Heart left ventricle (tissue), 16 donors: Measurements from ENCODE around the gene MARCHF10. TPM values are rescaled to one million over a fixed set of nuclear protein-coding genes. Genes with fewer than 3 reads are reported as not detected.
A peak's percentile ranks its signal among the peaks of the same experiment; 100 is the strongest.

Experiments used
- ATAC-seq, 4 donors: fragments of 200-7000 bp; cut with Tn5 transposase; one replicate each; pipeline ENCODE4 v1.9.1; 2020 to 2022; ENCODE audit warnings: moderate library complexity in 4 of 4, mild to moderate bottlenecking in 3 of 4, moderate number of reproducible peaks in 1 of 4
- DNase-seq, 5 donors: peaks; one replicate each; pipeline ENCODE4 v3.0.0-alpha.2; 2020
- H3K27ac ChIP-seq, 12 donors: fragments of 200-600 bp; sonication (generic) in 4 of 12; one replicate each; pipeline versions ENCODE4 v1.5.0 to v1.8.0; 2016 to 2022; ENCODE audit warnings: mild to moderate bottlenecking in 2 of 12
- H3K27me3 ChIP-seq, 9 donors: fragments of 200-600 bp; sonication (generic) in 2 of 9; one replicate each; pipeline versions ENCODE4 v1.5.1 to v1.8.0; 2016 to 2022; ENCODE audit warnings: mild to moderate bottlenecking in 3 of 9
- H3K36me3 ChIP-seq, 9 donors: fragments of 200-600 bp; sonication (generic) in 2 of 9; one replicate each; pipeline versions ENCODE4 v1.5.0 to v1.8.0; 2018 to 2022; ENCODE audit warnings: mild to moderate bottlenecking in 2 of 9
- H3K4me1 ChIP-seq, 12 donors: fragments of 200-600 bp; sonication (generic) in 4 of 12; one replicate each; pipeline versions ENCODE4 v1.5.0 to v1.8.0; 2016 to 2022; ENCODE audit warnings: mild to moderate bottlenecking in 3 of 12
- H3K4me3 ChIP-seq, 12 donors: fragments of 200-600 bp; sonication (generic) in 4 of 12; one replicate each; pipeline versions ENCODE4 v1.5.0 to v1.8.0; 2017 to 2022; ENCODE audit warnings: mild to moderate bottlenecking in 9 of 12, moderate library complexity in 4 of 12
- H3K9me3 ChIP-seq, 12 donors: fragments of 200-600 bp; sonication (generic) in 4 of 12; one replicate each; pipeline versions ENCODE4 v1.5.0 to v1.8.0; 2016 to 2022; ENCODE audit warnings: mild to moderate bottlenecking in 1 of 12
- CTCF ChIP-seq, 12 donors: fragments of 200-600 bp; sonication (generic) in 4 of 12; IDR thresholded peaks; one replicate each; pipeline versions ENCODE4 v1.5.0 to v1.8.0; 2018 to 2022; ENCODE audit warnings: antibody characterized with exemption in 12 of 12, mild to moderate bottlenecking in 5 of 12
- POLR2A ChIP-seq, 2 donors: fragments of 450-650 bp; IDR thresholded peaks; one replicate each; pipeline ENCODE4 v1.6.1; 2017; ENCODE audit warnings: antibody characterized with exemption in 2 of 2, mild to moderate bottlenecking in 2 of 2, moderate library complexity in 2 of 2
- WGBS, 4 donors: extraction: QIAGEN DNeasy Blood & Tissue Kit in 2 of 4; methylation state at CpG; one replicate each; pipeline versions ENCODE4 v1.1.5 to v1.1.7; 2013 to 2018; 5-methylcytosine and 5-hydroxymethylcytosine counted together
- intact Hi-C, 10 donors: fragments of 100-400 bp; cut with DNase I; formaldehyde crosslinking; loops; one replicate each; pipeline versions ENCODE4 v1.11.1 to v1.14.2; 2022
- polyA plus RNA-seq, 2 donors: library from polyadenylated mRNA; stranded (reverse); fragments of 200-250 nt; gene quantifications; one replicate each; pipeline ENCODE4 v1.2.3, GENCODE V29; 2013
- total RNA-seq, 9 donors: library from RNA; depleted of rRNA in 2 of 9; stranded (reverse); fragments of >200 nt in 2 of 9; fragmentation: NEBNext Ultra II Directional in 3 of 9; extraction: Animal tissue kit (Norgen Biotek cat#: 25700) in 3 of 9; gene quantifications; one replicate each; pipeline versions ENCODE4 v1.1.0 to v1.2.4, GENCODE V29; 2016 to 2023
- donor health status: ischemic (EF 13 %, LVEDD 7.1; RV severe dilation, severe dysfunction).
- donor health status: healthy with polysubstance abuse.
- donor health status: DM: no; HTN: yes; CAD: no.
- donor health status: DM: no; HTN: no; CAD: no.
- donor health status: ischemic (EF 25% LVEDD 6.9; RV normal size, moderate dysfunction).
- donor health status: ischemic (EF 25% LVEDD 5.7; RV mildly dilated, moderate dysfunction).
- donor health status: healthy.
- donor health status: DM: yes; HTN: yes; CAD: no.
- donor health status: ischemic (EF 35%, LVEDD 5.7; RV mildly dilated, moderate dysfunction).
- donor health status: nonischemic (EF 11% LVEDD 7.7; RV severe dilation, severe dysfunction).
- donor health status: DM: yes; HTN: yes; CAD: no.
- donor health status: PGD.
- donor health status: ischemic (EF 29% LVEDD 5.4; RV normal size, mild dysfunction).
- donor health status: nonischemic (EF 23%, LVEDD 6.1; RV moderate dilation, normal function).

Gene MARCHF10
- total and polyA plus RNA-seq, 11 donors: not detected

GRCh38 chr17:62808576-62808970 lies 459 bp upstream of the MARCHF10 start:
- DNase-seq: no peak
- Histone ChIP-seq H3K27ac (no peak overlapping the region), H3K36me3 (no peaks in the 10 kb centered on the region), H3K4me1 (peaks cover 0 to 8% (median 3%) of the 10 kb centered on the region in 12 donors), H3K27me3 (peaks cover 0 to 27% (median 10%) of the 10 kb centered on the region in 9 donors), H3K4me3 (peak overlapping the region in 1 of 12 donors; percentile 38), H3K9me3 (peaks cover 0 to 2% (median 0%) of the 10 kb centered on the region in 12 donors)
- intact Hi-C loops: no loop called here
- no peak for ATAC-seq
- 74 to 78% (median 76%) methylated on average over 10 of the region's 10 CpGs for WGBS, 4 donors
- no peak for TF ChIP-seq CTCF (IDR thresholded peaks at IDR 0.05)
- no peak for TF ChIP-seq POLR2A (IDR thresholded peaks at IDR 0.05)

GRCh38 chr17:62805234-62805633 lies 2.9 kb downstream of the MARCHF10 start:
- Histone ChIP-seq H3K36me3 (no peaks in the 10 kb centered on the region), H3K27ac (no peak overlapping the region), H3K4me3 (no peak overlapping the region), H3K4me1 (peaks cover 0 to 8% (median 3%) of the 10 kb centered on the region in 12 donors), H3K27me3 (peaks cover 0 to 27% (median 10%) of the 10 kb centered on the region in 9 donors), H3K9me3 (no peaks in the 10 kb centered on the region)
- intact Hi-C loops: no loop called here
- ATAC-seq: no peak
- 82 to 92% (median 89%) methylated on average over 3 of the region's 3 CpGs for WGBS, 4 donors
- no peak for DNase-seq
- no peak for TF ChIP-seq POLR2A (IDR thresholded peaks at IDR 0.05)
- TF ChIP-seq CTCF (IDR thresholded peaks at IDR 0.05): no peak

GRCh38 chr17:62804822-62805221 lies 3.3 kb downstream of the MARCHF10 start:
- 76 to 82% (median 76%) methylated on average over 8 of the region's 8 CpGs for WGBS, 4 donors

GRCh38 chr17:62804025-62804424 lies 4.1 kb downstream of the MARCHF10 start:
- TF ChIP-seq POLR2A (IDR thresholded peaks at IDR 0.05) (no peak), CTCF (IDR thresholded peaks at IDR 0.05) (no peak)
- no peaks in the 10 kb centered on the region for H3K36me3 ChIP-seq
- H3K27me3 ChIP-seq: peaks cover 0 to 27% (median 10%) of the 10 kb centered on the region in 9 donors
- H3K27ac ChIP-seq: no peak overlapping the region
- WGBS, 4 donors: 84 to 92% (median 90%) methylated on average over 12 of the region's 12 CpGs
- intact Hi-C loops: no loop called here
- H3K4me3 ChIP-seq: no peak overlapping the region
- no peak for ATAC-seq
- H3K4me1 ChIP-seq: peaks cover 0 to 8% (median 3%) of the 10 kb centered on the region in 12 donors
- no peak for DNase-seq
- H3K9me3 ChIP-seq: no peaks in the 10 kb centered on the region

More at GRCh38 chr17:62804822-62805221, 3.3 kb downstream of the MARCHF10 start:
- Histone ChIP-seq H3K4me1 (peaks cover 0 to 8% (median 3%) of the 10 kb centered on the region in 12 donors), H3K4me3 (no peak overlapping the region), H3K27ac (no peak overlapping the region), H3K9me3 (no peaks in the 10 kb centered on the region), H3K27me3 (peaks cover 0 to 27% (median 10%) of the 10 kb centered on the region in 9 donors), H3K36me3 (no peaks in the 10 kb centered on the region)
- no peak for ATAC-seq
- intact Hi-C loops: no loop called here
- DNase-seq: no peak
- no peak for TF ChIP-seq CTCF (IDR thresholded peaks at IDR 0.05)
- TF ChIP-seq POLR2A (IDR thresholded peaks at IDR 0.05): no peak
